Neuronal stem cell (in vitro differentiated cells): ENCODE measurements around the gene RAC2.

Source experiments
- DNase-seq: peaks from one replicate; pipeline ENCODE4 v3.0.0-alpha.2; 2013; ENCODE audit warnings: low spot score
- H2AFZ ChIP-seq: one replicate; pipeline ENCODE4 v1.6.1; 2013; ENCODE audit warnings: mild to moderate bottlenecking, low read length, inconsistent platforms
- H2AK5ac ChIP-seq: 2 replicates; pipeline ENCODE4 v1.6.1; 2013; ENCODE audit warnings: low read depth, mild to moderate bottlenecking, inconsistent platforms, low read length, moderate library complexity, mixed read lengths
- H2BK120ac ChIP-seq: 2 replicates; pipeline ENCODE4 v1.6.1; 2013; ENCODE audit warnings: low read depth, mild to moderate bottlenecking, inconsistent platforms, low read length, moderate library complexity, mixed read lengths
- H2BK12ac ChIP-seq: one replicate; pipeline ENCODE4 v1.6.1; 2013; ENCODE audit warnings: low read length, inconsistent platforms
- H2BK15ac ChIP-seq: 2 replicates; pipeline ENCODE4 v1.6.1; 2013; ENCODE audit warnings: mild to moderate bottlenecking, low read length, inconsistent platforms, mixed read lengths
- H2BK5ac ChIP-seq: one replicate; pipeline ENCODE4 v1.6.1; 2013; ENCODE audit warnings: inconsistent platforms, mild to moderate bottlenecking, low read length, moderate library complexity
- H3K14ac ChIP-seq: one replicate; pipeline ENCODE4 v1.6.1; 2013; ENCODE audit warnings: low read length, inconsistent platforms
- H3K18ac ChIP-seq: 2 replicates; pipeline ENCODE4 v1.6.1; 2013; ENCODE audit warnings: low read length, inconsistent platforms
- H3K23ac ChIP-seq: 2 replicates; pipeline ENCODE4 v1.6.1; 2013; ENCODE audit warnings: low read depth, mild to moderate bottlenecking, mixed read lengths, low read length, inconsistent platforms; ENCODE audit not compliant: poor library complexity
- H3K27ac ChIP-seq: replicated peaks from 3 replicates; pipeline ENCODE4 v1.5.1; 2013; ENCODE audit warnings: low read length, inconsistent platforms
- H3K27me3 ChIP-seq, 3 experiments: 2 replicates each; pipeline ENCODE4 v1.6.1; 2013; ENCODE audit warnings: low read length in 3 of 3, mild to moderate bottlenecking in 2 of 3, inconsistent platforms in 1 of 3, low read depth in 1 of 3, mixed read lengths in 1 of 3, moderate library complexity in 1 of 3; ENCODE audit not compliant: control insufficient read depth in 3 of 3, insufficient read depth in 3 of 3
- H3K36me3 ChIP-seq, 2 donors: replicated peaks in 1 of 2; 2 replicates each; pipeline ENCODE4 v1.6.1; 2013; ENCODE audit warnings: low read length in 2 of 2; ENCODE audit not compliant: control insufficient read depth in 2 of 2, insufficient read depth in 2 of 2
- H3K4ac ChIP-seq: 2 replicates; pipeline ENCODE4 v1.6.1; 2013; ENCODE audit warnings: inconsistent platforms, mild to moderate bottlenecking, low read length, moderate library complexity
- H3K4me1 ChIP-seq, 2 donors: 1 replicate in 1 of 2; 2 replicates in 1 of 2; pipeline ENCODE4 v1.6.1; 2013; ENCODE audit warnings: low read length in 2 of 2, low read depth in 1 of 2; ENCODE audit not compliant: control insufficient read depth in 2 of 2, insufficient read depth in 1 of 2
- H3K4me2 ChIP-seq: one replicate; pipeline ENCODE4 v1.6.1; 2013; ENCODE audit warnings: mild to moderate bottlenecking, low read length, inconsistent platforms; ENCODE audit not compliant: insufficient read depth, poor library complexity, severe bottlenecking
- H3K4me3 ChIP-seq, 2 donors: 2 replicates each; pipeline ENCODE4 v1.5.1; 2013; ENCODE audit warnings: low read length in 2 of 2, mild to moderate bottlenecking in 2 of 2, inconsistent platforms in 1 of 2, moderate library complexity in 1 of 2
- H3K79me1 ChIP-seq: one replicate; pipeline ENCODE4 v1.6.1; 2013; ENCODE audit warnings: low read depth, mild to moderate bottlenecking, inconsistent platforms, low read length, moderate library complexity
- H3K9ac ChIP-seq: one replicate; pipeline ENCODE4 v1.6.1; 2013; ENCODE audit warnings: mild to moderate bottlenecking, low read depth, low read length, inconsistent platforms; ENCODE audit not compliant: poor library complexity
- H3K9me3 ChIP-seq, 2 donors: replicated peaks in 1 of 2; 2 replicates each; pipeline versions ENCODE3 to v1.6.1; 2013; ENCODE audit warnings: low read length in 2 of 2, mild to moderate bottlenecking in 2 of 2, inconsistent platforms in 1 of 2, low read depth in 1 of 2, mixed read lengths in 1 of 2, moderate library complexity in 1 of 2; ENCODE audit not compliant: control insufficient read depth in 2 of 2, insufficient read depth in 1 of 2
- H4K8ac ChIP-seq: one replicate; pipeline ENCODE4 v1.6.1; 2013; ENCODE audit warnings: low read depth, mild to moderate bottlenecking, inconsistent platforms, low read length, moderate library complexity
- H4K91ac ChIP-seq: one replicate; pipeline ENCODE4 v1.6.1; 2013; ENCODE audit warnings: low read length, low read depth, mild to moderate bottlenecking, inconsistent platforms; ENCODE audit not compliant: poor library complexity
- WGBS, 2 donors: extraction: QIAGEN DNeasy Blood & Tissue Kit; methylation state at CpG; one replicate each; pipeline ENCODE4 v1.1.7; 2013; ENCODE audit warnings: missing lambda C conversion rate in 2 of 2, mixed read lengths in 1 of 2; ENCODE audit not compliant: insufficient read length in 2 of 2, insufficient replicate concordance in 1 of 2; ENCODE audit errors: extremely low coverage in 2 of 2; 5-methylcytosine and 5-hydroxymethylcytosine counted together

The RAC2 gene

GRCh38 chr22:37285937-37286336 lies 41.9 kb upstream of the RAC2 start:
- Histone ChIP-seq H3K27ac (no peak overlapping the region), H4K91ac (peak overlapping the region; percentile 5), H3K36me3 (no peaks in the 10 kb centered on the region), H2BK120ac (no peak overlapping the region), H3K14ac (no peak overlapping the region), H3K23ac (no peak overlapping the region), H3K4ac (no peak overlapping the region), H3K18ac (no peak overlapping the region), H2AK5ac (no peak overlapping the region), H4K8ac (no peak overlapping the region), H3K9ac (no peak overlapping the region), H2AFZ (no peak overlapping the region), H3K4me3 (no peak overlapping the region), H3K4me1 (peaks cover 0 to 2% of the 10 kb centered on the region in 2 donors), H3K79me1 (no peaks in the 10 kb centered on the region), H3K4me2 (no peak overlapping the region), H2BK12ac (no peak overlapping the region), H2BK5ac (no peak overlapping the region), H2BK15ac (no peak overlapping the region), H3K27me3 (peaks cover 0 to 22% (median 0%) of the 10 kb centered on the region in 3 experiments), H3K9me3 (no peaks in the 10 kb centered on the region)
- DNase-seq = no peak
- WGBS, 2 donors = no CpG with 5 or more reads among the region's 10 CpGs

- Histone ChIP-seq H2BK120ac (no peak overlapping the region), H2BK15ac (no peak overlapping the region), H3K4me3 (no peak overlapping the region), H3K79me1 (no peaks in the 10 kb centered on the region), H3K27me3 (peaks cover 0 to 22% (median 0%) of the 10 kb centered on the region in 3 experiments), H3K9ac (no peak overlapping the region), H3K9me3 (no peaks in the 10 kb centered on the region), H3K4me1 (peaks cover 0 to 2% of the 10 kb centered on the region in 2 donors), H3K14ac (no peak overlapping the region), H3K36me3 (no peaks in the 10 kb centered on the region), H2AK5ac (no peak overlapping the region), H3K4me2 (no peak overlapping the region), H2BK12ac (no peak overlapping the region), H4K91ac (no peak overlapping the region), H3K27ac (no peak overlapping the region), H3K18ac (peak overlapping the region; percentile 64), H3K23ac (no peak overlapping the region), H2BK5ac (no peak overlapping the region), H2AFZ (no peak overlapping the region), H3K4ac (no peak overlapping the region), H4K8ac (no peak overlapping the region)
- no peak for DNase-seq
- no CpG with 5 or more reads among the region's 14 CpGs for WGBS, 2 donors
Measured at GRCh38 chr22:37284805-37285355, 40.8 kb upstream of the RAC2 start.

GRCh38 chr22:37284126-37284804 lies 40.2 kb upstream of the RAC2 start:
- Histone ChIP-seq H3K27me3 (peaks cover 0 to 22% (median 0%) of the 10 kb centered on the region in 3 experiments), H2AK5ac (peak overlapping the region; percentile 33), H3K4me2 (no peak overlapping the region), H4K8ac (no peak overlapping the region), H3K14ac (no peak overlapping the region), H4K91ac (no peak overlapping the region), H3K18ac (peak overlapping the region; percentile 64), H3K27ac (no peak overlapping the region), H2BK12ac (no peak overlapping the region), H2BK120ac (no peak overlapping the region), H3K9me3 (no peaks in the 10 kb centered on the region), H2BK15ac (no peak overlapping the region), H3K9ac (no peak overlapping the region), H3K36me3 (no peaks in the 10 kb centered on the region), H3K4me1 (peaks cover 5 to 7% of the 10 kb centered on the region in 2 donors), H3K23ac (no peak overlapping the region), H2BK5ac (no peak overlapping the region), H3K79me1 (no peaks in the 10 kb centered on the region), H3K4me3 (no peak overlapping the region), H2AFZ (no peak overlapping the region), H3K4ac (no peak overlapping the region)
- no CpG with 5 or more reads among the region's 9 CpGs for WGBS, 2 donors
- DNase-seq = no peak

GRCh38 chr22:37283393-37283937 lies 39.4 kb upstream of the RAC2 start:
- Histone ChIP-seq H3K23ac (no peak overlapping the region), H3K14ac (peak overlapping the region; percentile 61), H3K79me1 (no peaks in the 10 kb centered on the region), H3K4me1 (peaks cover 6 to 8% of the 10 kb centered on the region in 2 donors), H3K9ac (no peak overlapping the region), H3K18ac (peak overlapping the region; percentile 29), H2BK5ac (no peak overlapping the region), H3K27ac (no peak overlapping the region), H2BK12ac (no peak overlapping the region), H3K4ac (no peak overlapping the region), H4K91ac (no peak overlapping the region), H3K9me3 (no peaks in the 10 kb centered on the region), H3K27me3 (peaks cover 0 to 22% (median 0%) of the 10 kb centered on the region in 3 experiments), H4K8ac (no peak overlapping the region), H3K4me3 (no peak overlapping the region), H2BK120ac (no peak overlapping the region), H3K4me2 (no peak overlapping the region), H2AK5ac (no peak overlapping the region), H3K36me3 (no peaks in the 10 kb centered on the region), H2AFZ (no peak overlapping the region), H2BK15ac (no peak overlapping the region)
- DNase-seq = no peak
- WGBS, 2 donors = no CpG with 5 or more reads among the region's 8 CpGs
